Central memory CD8-positive, alpha-beta T cell (primary cell): ENCODE results near the gene ABHD17A.

Experiments used
- ATAC-seq: fragments of 150-1000 bp; cut with Tn5 transposase; replicated peaks from 2 replicates; pipeline ENCODE4 v1.10.0; 2022; ENCODE audit warnings: mild to moderate bottlenecking, moderate FRiP score, moderate number of reproducible peaks; ENCODE audit not compliant: poor library complexity, severe bottlenecking; ENCODE audit errors: extremely low read depth
- DNase-seq, 2 donors: peaks; one replicate each; pipeline ENCODE4 v3.0.0; 2021; ENCODE audit warnings: low spot score in 2 of 2
- H3K27ac Mint-ChIP-seq: one replicate; pipeline ENCODE4 v1.8.0; 2022; ENCODE audit warnings: low read depth, mild to moderate bottlenecking, moderate library complexity, mixed read lengths
- H3K27me3 Mint-ChIP-seq: one replicate; pipeline ENCODE4 v1.8.0; 2022; ENCODE audit warnings: mixed read lengths
- H3K36me3 Mint-ChIP-seq: one replicate; pipeline ENCODE4 v1.8.0; 2022; ENCODE audit warnings: mild to moderate bottlenecking, moderate library complexity, mixed read lengths; ENCODE audit not compliant: insufficient read depth
- H3K4me1 Mint-ChIP-seq: one replicate; pipeline ENCODE4 v1.8.0; 2022; ENCODE audit warnings: mixed read lengths
- H3K4me3 Mint-ChIP-seq: one replicate; pipeline ENCODE4 v1.8.0; 2022; ENCODE audit warnings: mild to moderate bottlenecking, moderate library complexity, mixed read lengths
- H3K9me3 Mint-ChIP-seq: one replicate; pipeline ENCODE4 v1.8.0; 2022; ENCODE audit warnings: mixed read lengths

ABHD17A gene

GRCh38 chr19:1857648-1858326 is 27.5 kb downstream of the ABHD17A start:
- ATAC-seq = no peak
- no peaks in the 10 kb centered on the region for H3K9me3 Mint-ChIP-seq
- peak overlapping the region; percentile 78 for H3K4me3 Mint-ChIP-seq
- peaks cover 21% of the 10 kb centered on the region for H3K36me3 Mint-ChIP-seq
- no peak overlapping the region for H3K27ac Mint-ChIP-seq
- peaks cover 55% of the 10 kb centered on the region for H3K4me1 Mint-ChIP-seq
- no peak for DNase-seq
- H3K27me3 Mint-ChIP-seq = no peaks in the 10 kb centered on the region

- Mint-ChIP-seq H3K4me1 (peaks cover 48% of the 10 kb centered on the region), H3K27me3 (no peaks in the 10 kb centered on the region), H3K9me3 (no peaks in the 10 kb centered on the region), H3K27ac (peak overlapping the region; percentile 78), H3K36me3 (peaks cover 17% of the 10 kb centered on the region), H3K4me3 (peak overlapping the region; percentile 78)
- no peak for DNase-seq
- ATAC-seq = no peak
These were observed 28.3 kb downstream of the ABHD17A start for GRCh38 chr19:1856698-1857603.

- DNase-seq (no peak), ATAC-seq (no peak)
- no peaks in the 10 kb centered on the region for H3K9me3 Mint-ChIP-seq
- peaks cover 18% of the 10 kb centered on the region for H3K36me3 Mint-ChIP-seq
- no peaks in the 10 kb centered on the region for H3K27me3 Mint-ChIP-seq
- peak overlapping the region; percentile 78 for H3K4me3 Mint-ChIP-seq
- H3K4me1 Mint-ChIP-seq = peaks cover 42% of the 10 kb centered on the region
- peak overlapping the region; percentile 78 for H3K27ac Mint-ChIP-seq
These were observed 29.0 kb downstream of the ABHD17A start for GRCh38 chr19:1856345-1856697.

- Mint-ChIP-seq H3K4me3 (peak overlapping the region; percentile 78), H3K36me3 (peaks cover 20% of the 10 kb centered on the region), H3K27ac (peak overlapping the region; percentile 78), H3K27me3 (no peaks in the 10 kb centered on the region), H3K9me3 (no peaks in the 10 kb centered on the region), H3K4me1 (peaks cover 43% of the 10 kb centered on the region)
- DNase-seq = no peak
- no peak for ATAC-seq
These were observed 29.5 kb downstream of the ABHD17A start for GRCh38 chr19:1855828-1856255.

GRCh38 chr19:1855040-1855827 is 30.1 kb downstream of the ABHD17A start:
- peak; percentile 68 for ATAC-seq

GRCh38 chr19:1854542-1855039 is 30.7 kb downstream of the ABHD17A start:
- no peaks in the 10 kb centered on the region for H3K9me3 Mint-ChIP-seq
- H3K4me1 Mint-ChIP-seq = peaks cover 46% of the 10 kb centered on the region
- H3K4me3 Mint-ChIP-seq = peak overlapping the region; percentile 78
- H3K27me3 Mint-ChIP-seq = no peaks in the 10 kb centered on the region
- H3K36me3 Mint-ChIP-seq = peaks cover 24% of the 10 kb centered on the region
- DNase-seq = no peak
- H3K27ac Mint-ChIP-seq = peak overlapping the region; percentile 78
- no peak for ATAC-seq

More at GRCh38 chr19:1855040-1855827, 30.1 kb downstream of the ABHD17A start:
- Mint-ChIP-seq H3K4me1 (peaks cover 46% of the 10 kb centered on the region), H3K4me3 (peak overlapping the region; percentile 78), H3K9me3 (no peaks in the 10 kb centered on the region), H3K36me3 (peaks cover 20% of the 10 kb centered on the region), H3K27ac (peak overlapping the region; percentile 78), H3K27me3 (no peaks in the 10 kb centered on the region)
- peak; percentile 58 to 67 for DNase-seq

- no peaks in the 10 kb centered on the region for H3K27me3 Mint-ChIP-seq
- peaks cover 41% of the 10 kb centered on the region for H3K4me1 Mint-ChIP-seq
- no peak for DNase-seq
- peak overlapping the region; percentile 78 for H3K4me3 Mint-ChIP-seq
- H3K36me3 Mint-ChIP-seq = peaks cover 23% of the 10 kb centered on the region
- no peak overlapping the region for H3K27ac Mint-ChIP-seq
- no peak for ATAC-seq
- H3K9me3 Mint-ChIP-seq = no peaks in the 10 kb centered on the region
These were observed 31.2 kb downstream of the ABHD17A start for GRCh38 chr19:1854039-1854541.

GRCh38 chr19:1853295-1854038 is 31.8 kb downstream of the ABHD17A start:
- peak overlapping the region; percentile 79 for H3K27ac Mint-ChIP-seq
- ATAC-seq (peak; percentile 30), DNase-seq (peak; percentile 77 to 84)
- peaks cover 27% of the 10 kb centered on the region for H3K36me3 Mint-ChIP-seq
- no peaks in the 10 kb centered on the region for H3K27me3 Mint-ChIP-seq
- H3K9me3 Mint-ChIP-seq = no peaks in the 10 kb centered on the region
- peak overlapping the region; percentile 56 for H3K4me3 Mint-ChIP-seq
- peaks cover 35% of the 10 kb centered on the region for H3K4me1 Mint-ChIP-seq

- H3K9me3 Mint-ChIP-seq = no peaks in the 10 kb centered on the region
- H3K4me3 Mint-ChIP-seq = no peak overlapping the region
- peak overlapping the region; percentile 79 for H3K27ac Mint-ChIP-seq
- DNase-seq (no peak), ATAC-seq (no peak)
- no peaks in the 10 kb centered on the region for H3K27me3 Mint-ChIP-seq
- peaks cover 33% of the 10 kb centered on the region for H3K4me1 Mint-ChIP-seq
- peaks cover 27% of the 10 kb centered on the region for H3K36me3 Mint-ChIP-seq
These were observed 32.6 kb downstream of the ABHD17A start for GRCh38 chr19:1852581-1853128.

GRCh38 chr19:1851654-1852580 is 33.4 kb downstream of the ABHD17A start:
- H3K36me3 Mint-ChIP-seq = peaks cover 30% of the 10 kb centered on the region
- peaks cover 40% of the 10 kb centered on the region for H3K4me1 Mint-ChIP-seq
- ATAC-seq = no peak
- no peak for DNase-seq
- H3K9me3 Mint-ChIP-seq = no peaks in the 10 kb centered on the region
- H3K27me3 Mint-ChIP-seq = no peaks in the 10 kb centered on the region
- H3K27ac Mint-ChIP-seq = no peak overlapping the region
- H3K4me3 Mint-ChIP-seq = no peak overlapping the region
